NB4 (cell line): ENCODE measurements around the gene RAB39B.

Source experiments
- CTCF ChIP-seq: IDR thresholded peaks from one replicate; pipeline ENCODE4 v1.5.1; 2012; ENCODE audit warnings: low read depth, low read length
- MAX ChIP-seq: IDR thresholded peaks from 2 replicates; pipeline ENCODE4 v1.6.1; 2011; ENCODE audit warnings: low read depth, low read length
- MYC ChIP-seq: IDR thresholded peaks from 2 replicates; pipeline ENCODE4 v1.6.1; 2011; ENCODE audit warnings: low read depth, low read length
- POLR2A ChIP-seq: IDR thresholded peaks from 2 replicates; pipeline ENCODE4 v1.6.1; 2011; ENCODE audit warnings: mild to moderate bottlenecking; ENCODE audit not compliant: insufficient read length; ENCODE audit errors: extremely low read depth

GRCh38 chrX:155279873-155280272, 15.6 kb upstream of the RAB39B start:
- TF ChIP-seq CTCF (no peak), POLR2A (no peak), MAX (no peak), MYC (no peak)
